ENCODE measurements around the gene TRMT61A.

The TRMT61A gene

DNA sequence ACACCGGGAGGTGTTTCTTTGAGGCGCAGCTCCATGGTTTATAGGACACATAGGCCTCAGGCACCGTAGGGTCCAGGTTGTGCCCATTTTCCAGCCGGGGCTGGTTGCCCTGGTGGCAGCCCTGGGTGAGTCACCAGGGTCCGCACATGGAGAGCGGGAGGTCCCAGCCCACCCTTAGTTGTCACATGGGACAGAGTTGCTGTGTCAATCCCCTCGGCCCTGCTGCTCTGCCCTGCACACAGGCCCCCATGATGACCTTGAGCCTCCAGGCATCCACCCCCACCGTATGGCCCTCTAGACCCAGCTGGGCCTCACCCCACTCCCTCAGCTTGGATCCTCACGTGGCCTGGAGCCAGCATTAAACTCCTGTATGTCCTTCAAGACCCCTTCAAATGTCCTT is 7.7 kb downstream of the TRMT61A start:
- DNase-seq = no peak

DNA sequence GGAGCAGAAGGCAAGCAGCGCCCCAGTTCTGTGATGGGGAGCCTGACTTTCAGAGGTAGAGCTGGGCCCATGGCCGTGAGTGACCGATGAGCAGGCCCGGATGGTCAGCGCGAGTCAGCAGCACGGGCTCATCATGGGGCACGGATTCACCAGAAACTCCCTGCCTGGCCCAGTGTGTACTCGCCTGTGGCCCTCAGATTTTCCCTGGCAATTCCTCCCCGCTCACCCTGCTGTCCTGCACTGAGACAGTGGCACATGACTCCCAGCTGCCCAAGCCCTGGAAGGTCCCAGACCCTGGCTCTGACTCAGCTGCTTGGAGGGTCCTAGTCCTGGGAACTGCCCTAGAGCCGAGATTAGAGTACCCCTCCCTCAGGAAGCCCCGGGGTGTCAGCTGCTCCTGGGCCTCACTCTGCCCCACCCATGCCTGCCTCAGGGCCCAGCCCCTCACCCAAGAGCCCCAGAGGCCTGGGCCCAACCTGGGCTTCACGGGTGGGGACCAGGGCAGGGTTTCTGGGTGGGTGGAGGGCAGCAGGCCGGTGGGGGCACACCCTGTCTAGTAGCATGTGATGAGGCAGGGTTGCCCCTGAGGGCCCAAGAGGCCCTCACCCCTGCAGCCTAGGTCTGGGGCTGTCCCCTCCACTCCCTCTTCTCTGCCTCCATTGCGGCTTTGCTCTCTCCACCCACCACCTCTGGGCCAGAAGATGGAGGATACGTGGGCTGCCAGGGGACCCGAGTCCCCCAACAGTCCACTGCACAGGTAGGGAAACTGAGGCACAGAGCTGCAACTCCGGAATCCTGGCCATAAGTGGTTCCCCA is 8.4 kb downstream of the TRMT61A start:
- DNase-seq = no peak

DNA sequence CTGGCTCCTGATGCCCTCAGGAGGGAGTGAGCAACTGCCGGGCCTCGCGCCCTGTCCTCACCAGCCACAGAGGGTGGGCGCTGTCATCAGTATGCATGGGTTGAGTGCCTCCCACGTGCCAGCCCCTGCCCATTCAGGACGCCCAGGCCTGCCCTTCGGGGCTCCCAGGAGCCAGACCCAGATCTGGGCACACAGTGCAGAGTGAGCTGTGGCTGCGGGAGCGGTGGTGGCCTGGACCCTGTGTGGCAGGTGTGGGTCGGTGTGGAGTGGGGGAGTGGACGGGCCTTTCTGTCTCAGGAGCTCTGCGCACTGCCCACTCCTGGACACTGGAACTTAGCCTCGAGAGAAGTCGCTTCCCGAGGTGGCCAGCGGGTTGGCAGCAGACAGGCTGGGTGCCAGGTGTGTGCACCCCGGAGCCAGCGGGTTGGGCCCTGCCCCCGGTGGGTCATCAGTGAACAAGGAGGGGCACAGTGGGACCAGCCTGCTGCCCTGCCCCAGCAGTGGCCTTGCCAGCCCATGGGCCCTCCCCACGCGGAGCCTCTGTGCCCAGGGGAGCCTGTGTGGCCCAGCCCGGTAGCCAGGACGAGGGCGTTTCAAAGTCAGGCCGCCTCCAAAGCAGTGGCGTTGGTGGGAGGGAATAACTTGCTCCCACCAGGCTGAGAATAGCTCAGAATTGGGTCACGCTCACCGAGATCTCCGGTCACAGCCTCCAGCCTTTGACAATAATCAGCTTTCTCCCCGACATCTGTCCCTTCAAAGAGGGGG is 9.5 kb downstream of the TRMT61A start:
- DNase-seq = no peak

DNA sequence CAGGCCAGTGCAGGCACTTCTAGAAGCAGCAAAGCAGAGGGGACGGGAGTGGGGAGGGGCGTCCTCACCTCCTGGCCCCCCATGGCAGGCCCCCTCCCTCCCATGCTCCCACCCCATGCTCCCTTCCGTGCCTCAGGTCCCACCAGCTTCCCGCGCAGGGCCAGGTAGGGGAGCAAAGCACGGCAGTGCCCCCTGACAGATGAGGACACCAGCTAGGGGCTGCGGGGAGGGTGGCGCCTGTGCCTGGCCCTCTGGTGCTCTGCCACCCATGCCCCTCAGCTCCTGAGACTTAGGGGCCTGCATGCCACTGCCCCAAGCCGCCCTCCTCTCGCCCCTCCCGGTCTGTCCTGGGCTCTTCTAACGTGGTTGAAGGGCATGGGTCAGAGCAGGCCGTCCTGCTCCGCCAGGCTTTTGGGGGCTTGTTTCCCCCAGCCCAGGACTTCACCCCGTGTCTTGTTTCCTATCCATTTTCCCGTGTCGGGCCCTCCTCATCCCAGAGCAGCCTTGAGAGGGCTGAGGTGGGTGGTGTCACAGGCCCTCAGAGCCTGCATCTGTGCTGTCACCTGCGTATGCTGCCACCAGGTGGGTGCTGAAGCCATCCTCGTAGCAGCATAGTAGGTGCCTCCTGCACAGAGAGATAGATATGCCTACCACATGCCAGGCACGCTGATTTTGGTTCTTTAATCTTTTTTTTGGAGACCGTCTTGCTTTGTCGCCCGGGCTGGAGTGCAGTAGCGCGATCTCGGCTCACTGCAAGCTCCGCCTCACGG is 10.2 kb downstream of the TRMT61A start:
- no peak for DNase-seq

DNA sequence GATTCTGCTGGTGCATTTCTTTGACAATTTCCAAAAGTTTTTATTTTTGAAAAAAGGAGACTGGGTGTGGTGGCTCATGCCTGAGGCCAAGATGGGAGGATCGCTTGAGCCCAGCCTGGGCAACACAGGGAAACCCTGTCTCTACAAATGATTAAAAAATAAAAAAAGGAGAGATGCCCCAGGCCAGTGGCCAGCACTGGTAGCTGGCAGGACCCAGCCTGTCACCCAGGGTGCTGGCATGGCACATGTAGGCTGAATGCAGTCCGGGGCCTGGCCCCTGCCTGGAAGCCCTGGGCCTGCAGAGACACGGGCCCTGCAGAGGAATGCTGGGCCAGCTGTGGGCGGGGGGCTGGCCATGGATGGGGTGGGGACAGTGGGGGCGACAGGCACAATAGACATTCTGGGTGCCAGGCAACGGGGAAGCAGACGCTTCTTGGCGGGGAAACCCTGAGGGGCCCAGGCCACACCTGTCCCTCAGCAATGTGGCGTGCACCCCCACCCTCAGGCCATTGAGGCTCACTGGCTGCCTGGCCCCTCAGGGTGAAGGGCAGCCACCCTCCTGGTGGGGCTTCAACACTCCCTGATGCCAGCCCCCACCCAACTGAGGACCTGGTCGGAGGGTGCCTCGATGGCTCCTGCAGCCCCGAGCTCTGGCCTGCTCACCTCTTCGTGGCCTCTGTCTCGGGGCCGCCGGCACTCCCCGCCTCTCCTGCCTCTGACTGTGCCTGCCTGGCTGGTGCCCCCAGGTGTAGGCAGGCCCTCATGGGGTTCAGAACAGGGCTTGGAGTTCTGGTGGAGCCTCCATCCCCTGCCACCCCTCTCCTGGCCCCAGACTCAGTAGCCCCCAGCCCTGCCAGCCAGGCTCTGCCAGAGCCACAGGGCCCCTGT is 12.1 kb downstream of the TRMT61A start:
- no peak for DNase-seq

DNA sequence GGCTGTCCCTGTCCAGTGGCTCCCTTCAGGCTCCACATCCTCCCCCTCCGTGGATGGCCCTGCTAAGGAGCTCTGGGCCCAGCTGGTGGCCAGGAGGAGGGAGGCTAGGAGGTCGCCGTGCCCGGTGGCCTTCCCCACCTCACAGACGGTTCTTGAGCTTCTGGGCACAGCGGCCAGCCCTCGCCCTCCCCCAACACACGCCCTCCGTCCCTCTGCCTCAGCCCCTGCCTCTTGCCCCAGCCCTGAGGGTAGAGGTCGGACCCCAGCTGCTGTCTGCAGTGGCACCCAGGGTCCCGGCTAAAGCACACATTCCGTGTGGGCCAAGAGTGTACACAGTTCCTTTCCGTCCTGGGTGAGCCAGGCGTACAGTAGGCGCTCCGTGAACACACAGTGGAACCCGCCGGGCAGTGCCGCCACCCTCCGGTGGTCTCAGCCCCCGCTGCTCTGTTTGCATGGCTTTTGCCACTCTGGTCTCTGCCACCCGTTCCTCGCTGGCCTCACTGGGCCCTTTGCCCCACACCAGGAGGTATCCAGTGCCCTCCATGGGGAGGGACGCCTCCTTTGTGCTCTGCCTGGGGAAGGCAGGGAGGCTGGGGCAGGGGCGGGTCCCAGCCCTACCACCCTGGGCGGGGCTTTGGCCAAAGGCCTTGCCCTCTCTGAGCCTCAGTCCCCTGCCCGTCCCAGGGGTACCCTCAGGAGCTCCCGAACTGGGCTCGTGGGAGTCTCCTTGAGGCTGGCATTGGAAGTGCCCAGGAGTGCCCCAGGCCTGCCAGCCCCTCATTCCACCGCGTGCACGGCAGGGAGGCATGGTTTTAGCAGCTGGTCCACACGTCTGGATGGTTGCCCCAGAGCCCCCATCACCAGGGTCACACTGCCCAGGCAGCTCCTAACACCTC is 13.0 kb downstream of the TRMT61A start:
- DNase-seq = no peak

DNA sequence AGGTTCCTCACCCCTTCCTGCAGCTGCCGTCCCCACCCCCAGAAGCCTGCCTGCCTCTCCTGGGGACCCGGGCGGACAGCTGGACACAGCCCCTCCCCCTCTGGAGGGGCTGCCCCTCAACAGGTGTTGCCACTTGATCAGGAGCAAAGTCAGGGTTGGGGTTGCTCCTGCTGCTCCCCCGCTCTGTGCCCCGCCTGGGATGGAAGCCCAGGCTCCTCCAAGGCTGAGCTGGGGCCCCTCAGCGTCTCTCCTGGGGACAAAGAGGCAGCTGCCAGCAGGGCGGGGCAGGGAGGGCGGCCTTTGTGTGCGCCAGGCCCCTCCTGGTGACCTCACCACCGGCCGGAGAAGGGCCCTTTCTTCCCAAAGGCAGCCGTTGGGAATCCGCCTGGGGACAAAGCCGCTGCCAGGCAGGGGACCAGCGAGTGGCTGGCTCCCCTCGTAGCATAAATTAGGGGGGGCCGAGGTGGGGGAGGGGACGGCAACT is 13.7 kb downstream of the TRMT61A start:
- no peak for DNase-seq

DNA sequence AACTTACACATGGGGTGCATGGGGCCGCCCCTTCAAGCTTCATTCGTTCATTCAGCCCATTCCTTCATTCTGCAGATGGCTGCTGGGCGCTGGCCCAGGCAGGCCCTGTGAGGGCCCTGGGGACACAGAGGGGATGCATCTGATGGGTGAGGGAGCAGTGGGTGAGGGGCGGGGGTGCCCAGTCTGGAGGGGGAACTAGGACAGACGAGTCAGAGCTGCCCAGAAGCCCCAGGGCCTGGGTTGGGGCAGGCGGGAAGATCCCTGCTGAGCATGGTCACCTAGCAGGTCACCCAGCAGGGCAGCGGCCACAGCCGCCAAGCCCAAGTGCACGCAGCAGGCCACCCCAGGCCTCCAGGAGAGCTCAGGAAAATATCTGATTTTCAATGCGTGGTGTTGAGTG is 14.1 kb downstream of the TRMT61A start:
- DNase-seq = no peak

DNA sequence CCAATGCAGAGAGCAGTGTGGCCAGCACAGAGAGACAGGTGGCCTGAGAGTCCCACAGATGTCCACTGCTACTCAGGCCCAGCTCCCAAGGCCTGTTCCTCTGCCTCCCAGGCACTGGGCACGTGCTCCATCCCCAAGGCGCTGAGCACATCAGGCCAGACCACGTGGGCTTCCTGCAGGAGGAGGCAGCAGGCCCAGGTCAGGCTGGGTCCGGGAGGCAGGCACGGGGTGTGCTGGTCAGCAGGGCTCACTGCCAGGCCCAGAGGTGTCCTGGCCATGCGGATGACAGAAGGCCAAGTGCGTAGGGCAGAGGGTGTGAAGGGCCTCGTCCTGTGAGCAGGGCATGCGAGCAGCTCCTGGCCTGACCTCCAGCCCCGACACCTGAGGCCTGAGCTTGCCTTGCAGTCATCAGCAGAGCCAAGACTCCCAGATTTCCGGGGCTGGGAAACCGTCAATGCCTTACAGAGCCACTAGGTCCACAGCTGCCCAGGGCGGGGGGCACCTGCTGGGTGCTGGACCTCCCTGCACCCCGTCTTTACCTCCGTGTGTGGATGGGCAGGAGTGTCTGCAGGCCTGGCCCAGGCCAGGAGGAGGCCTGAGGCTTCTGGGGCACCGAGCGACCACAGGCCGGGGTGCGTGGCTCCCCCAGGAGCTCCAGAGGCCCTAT is 14.9 kb downstream of the TRMT61A start:
- DNase-seq = no peak

DNA sequence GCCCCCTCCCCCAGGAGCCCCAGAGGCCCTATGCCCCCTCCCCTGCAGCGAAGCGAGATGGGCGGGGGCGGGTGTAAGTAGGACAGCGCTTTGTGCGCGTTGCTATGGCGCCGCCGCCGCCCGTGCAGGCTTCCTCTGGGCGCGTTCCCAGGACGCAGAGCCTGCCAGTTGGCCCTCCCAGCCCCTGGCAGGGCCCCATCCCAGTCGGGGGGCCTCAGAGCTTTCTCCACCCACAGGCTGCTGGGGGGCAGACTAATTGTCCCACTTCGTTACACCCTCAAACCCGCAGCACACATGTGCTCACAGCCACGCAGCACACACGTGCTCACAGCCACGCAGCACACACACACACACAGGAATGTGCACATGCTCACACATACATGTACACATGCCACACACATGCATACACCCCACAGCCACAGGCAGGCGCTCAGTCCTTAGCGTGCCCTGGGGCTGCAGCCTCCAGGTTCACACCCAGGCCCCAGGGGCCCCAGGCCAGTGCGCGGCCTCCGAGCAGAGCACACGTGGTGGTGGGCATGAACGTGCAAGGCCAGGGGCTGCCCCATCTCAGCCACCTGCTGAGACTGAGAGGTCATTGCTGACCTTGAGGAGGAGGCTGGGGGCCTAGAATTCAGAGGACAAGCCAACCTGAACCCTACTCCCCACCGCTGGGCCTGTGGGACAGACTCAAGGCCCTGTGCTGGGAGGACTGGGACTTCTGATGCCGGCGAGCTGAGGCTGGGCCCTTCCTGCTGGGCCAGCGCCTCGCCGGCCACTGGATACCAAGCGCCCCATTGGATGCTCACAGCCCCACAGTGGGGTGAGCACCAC is 15.6 kb downstream of the TRMT61A start:
- DNase-seq = no peak

DNA sequence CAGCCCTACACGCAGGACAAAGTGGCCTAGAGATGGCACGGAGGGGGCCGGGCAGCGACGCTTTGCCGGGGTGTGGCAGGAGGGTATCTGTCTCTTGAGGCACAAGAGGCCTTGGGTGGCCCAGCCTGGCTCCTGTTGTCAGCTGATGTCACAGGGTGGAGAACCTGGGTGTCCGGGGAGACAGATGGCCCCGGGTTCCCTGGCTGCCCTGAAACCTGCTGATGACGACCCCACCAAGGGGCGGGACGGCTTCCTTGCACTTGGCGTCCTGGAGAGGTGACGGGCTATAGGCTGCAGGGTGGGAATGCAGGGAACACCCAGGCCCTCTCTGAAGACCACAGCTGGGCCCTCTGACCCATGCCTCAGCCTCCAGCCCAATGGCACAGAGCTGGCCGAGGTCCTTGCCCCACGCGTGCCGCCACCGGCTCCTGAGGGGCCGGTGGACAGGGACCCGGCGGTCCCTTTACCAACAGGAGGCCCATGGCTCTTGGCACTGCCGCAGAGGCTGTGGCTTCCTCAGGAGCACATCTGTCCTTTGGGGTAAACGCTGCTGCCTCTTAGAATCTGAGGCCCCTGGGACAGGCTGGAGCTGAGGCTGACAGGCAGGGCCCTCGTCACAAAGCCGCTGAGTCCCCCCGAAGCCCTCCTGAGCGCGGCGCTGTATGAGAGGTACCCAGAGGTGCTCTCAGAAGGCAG is 16.4 kb downstream of the TRMT61A start:
- no peak for DNase-seq

DNA sequence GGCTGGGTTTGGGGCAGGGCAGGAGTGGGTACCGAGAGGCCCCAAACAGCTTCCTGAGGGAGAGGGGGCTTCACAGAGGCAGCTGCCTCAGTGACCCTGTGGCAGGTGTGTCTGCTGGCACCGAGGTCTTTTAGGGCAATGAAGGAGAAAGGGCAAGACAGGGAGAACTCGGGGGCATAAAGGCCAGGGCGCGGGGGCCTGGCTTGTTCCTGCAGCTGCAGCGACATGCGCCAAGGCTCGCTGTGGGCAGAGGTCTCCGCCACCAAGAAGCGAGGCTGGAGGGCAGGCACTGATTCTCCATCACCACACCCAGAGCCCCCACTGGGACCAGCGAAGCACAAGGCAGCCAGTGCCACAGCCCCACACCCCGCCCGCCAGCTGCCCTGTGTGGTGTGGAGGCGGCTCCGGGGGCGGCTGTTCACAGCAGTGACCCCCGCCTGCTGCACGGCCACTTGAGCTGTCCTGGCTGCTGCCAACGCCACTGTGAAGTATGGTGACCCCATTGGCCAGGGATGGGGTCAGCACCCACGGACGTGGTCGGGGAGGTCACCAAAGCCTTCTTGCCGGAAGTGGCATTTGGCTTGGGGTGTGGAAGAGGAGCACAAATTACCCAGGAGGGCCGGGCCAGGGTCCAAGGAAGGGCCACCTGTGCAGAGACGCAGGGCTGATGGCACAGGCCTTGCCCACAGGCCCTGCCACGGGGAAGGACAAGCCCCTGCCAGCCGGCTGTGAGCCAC is 17.1 kb downstream of the TRMT61A start:
- DNase-seq = no peak

DNA sequence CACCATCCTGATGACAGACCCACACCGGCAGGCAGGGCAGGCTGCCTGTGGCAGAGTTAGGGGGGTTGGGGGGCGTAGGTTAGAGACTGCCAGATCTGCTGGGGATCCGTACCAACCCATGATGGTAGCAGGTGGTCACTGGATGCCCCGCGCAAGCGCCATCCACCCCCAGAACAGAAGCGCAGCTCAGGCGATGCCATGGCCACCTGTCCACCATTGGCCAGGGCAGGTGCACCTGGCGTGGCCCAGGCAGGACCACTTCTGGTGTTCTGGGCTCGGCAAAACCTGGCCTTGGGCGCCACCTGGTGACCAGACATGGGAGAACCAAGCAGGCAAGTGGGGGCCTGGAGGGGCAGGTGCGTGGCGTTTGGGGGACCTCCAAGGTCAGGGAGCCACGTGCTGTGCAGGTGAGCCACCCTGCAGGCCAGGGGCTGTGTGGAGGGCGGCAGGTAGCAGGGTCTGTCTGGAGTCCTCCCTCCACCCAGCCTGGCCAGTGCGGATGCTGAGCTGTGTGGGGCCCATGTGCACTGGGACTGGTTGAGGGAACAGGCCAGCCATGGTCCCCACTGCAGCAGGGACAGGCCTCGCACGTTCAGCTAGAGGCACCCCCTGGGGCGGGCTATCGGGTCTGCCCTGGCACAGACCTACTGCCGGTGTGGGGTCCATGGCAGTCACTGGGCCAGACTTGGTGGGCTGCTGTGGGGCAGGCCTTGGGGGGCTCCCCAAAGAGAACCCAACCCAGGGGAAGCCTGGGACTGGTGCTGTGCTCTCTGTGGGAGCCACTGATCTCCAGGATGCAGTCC is 17.9 kb downstream of the TRMT61A start:
- no peak for DNase-seq

DNA sequence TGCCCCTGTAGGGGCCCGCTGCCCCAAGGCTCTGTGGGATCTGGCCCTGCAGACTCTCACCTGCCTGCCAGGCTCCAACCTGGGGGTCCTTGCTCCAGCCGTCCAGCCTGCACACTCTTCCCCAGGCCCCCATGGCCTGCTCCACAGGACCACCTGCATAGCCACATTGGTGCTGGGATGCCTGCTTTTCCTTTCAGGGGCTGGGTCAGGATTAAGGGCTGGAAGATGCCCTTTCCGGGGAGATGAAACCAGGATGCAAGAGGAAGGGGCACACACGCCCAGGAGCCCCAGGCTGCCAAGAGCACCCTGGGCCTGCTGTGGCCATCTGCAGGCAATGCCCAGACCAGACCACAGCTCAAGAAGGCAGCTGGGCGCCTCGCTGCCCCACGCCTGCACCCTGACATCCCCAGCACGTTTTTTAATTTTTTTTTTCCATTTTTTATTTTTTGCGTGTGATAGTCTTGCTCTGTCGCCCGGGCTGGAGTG is 18.5 kb downstream of the TRMT61A start:
- DNase-seq = no peak

DNA sequence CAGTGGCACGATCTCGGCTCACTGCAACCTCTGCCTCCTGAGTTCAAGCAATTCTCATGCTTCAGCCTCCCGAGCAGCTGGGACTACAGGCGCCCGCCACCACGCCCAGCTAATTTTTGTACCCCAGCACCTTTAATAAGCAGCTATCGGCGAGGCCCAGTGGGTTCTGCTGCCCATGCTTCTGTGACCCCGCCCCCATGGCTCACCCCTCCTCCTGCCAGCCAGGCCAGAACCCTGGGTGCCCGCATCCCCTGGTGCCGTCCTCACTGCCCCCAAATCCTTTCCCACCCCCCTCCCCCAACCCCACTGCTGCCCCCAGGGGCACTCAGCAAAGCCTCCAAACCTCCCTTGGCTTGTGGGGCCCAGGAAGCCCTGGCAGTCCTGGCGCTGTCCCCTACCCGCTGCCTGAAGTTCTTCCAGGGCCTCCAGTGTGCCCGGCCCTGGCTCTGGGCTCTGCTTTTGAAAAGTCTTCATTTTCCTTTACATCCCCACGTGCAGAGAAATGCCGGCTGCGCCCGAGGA is 19.0 kb downstream of the TRMT61A start:
- DNase-seq = no peak

DNA sequence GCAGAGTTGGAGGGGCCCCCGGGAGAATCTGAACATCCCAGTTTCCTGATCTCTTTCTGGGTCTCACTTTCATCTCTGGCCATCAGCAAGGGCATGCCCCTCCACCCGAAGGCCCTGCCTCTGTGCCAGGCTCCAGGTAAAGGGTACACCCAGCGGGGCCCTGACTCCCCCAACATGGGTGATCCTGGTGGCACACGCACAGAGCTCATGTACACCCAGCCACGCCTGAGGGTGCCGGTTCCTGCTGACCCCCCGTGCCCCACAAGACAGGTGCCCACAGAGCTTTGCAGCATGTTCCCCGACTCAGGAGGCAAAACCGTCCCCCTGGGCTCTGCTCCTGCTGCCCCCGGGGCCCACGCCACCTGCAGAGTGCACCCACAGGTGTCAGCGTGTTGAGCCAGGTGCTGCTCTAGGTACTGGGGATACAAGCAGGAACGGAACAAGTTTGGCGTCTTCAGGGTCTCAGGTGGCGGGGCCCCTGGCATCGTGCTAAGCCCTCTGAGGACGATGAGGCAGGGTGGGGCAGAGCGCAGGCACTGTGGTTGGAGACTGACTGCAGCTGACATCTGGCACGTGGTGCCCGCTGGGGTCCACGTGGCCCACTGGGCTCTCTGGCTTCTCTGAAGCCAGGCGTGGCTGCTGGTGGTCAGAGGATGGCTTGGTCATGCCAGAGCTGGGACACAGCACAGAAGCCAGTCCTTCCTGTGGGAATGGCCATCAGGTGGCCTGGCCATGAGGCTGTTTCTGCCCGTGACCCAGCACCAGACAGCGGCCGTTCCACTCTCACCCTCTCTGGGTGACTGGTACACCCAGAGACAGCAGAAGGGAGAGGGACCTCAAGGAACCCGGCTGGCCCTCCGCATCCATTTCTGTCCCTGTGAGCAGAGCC is 19.7 kb downstream of the TRMT61A start:
- no peak for DNase-seq

Data from GF-D8 (cell line).